Stimulated activated naive B cell treated with anti-CD40 and anti-IgM and Interleukin-4, amounts not matched to agents 10 μg/mL and 1 μg/mL and 100 μg/mL, for 72 hours (primary cell): ENCODE data around the gene WDR26.
A peak's percentile ranks its signal among the peaks of the same experiment; 100 is the strongest.
"Not testable (repeated sequence)": the region's sequence is repeated elsewhere in the genome, so short reads cannot be mapped to it uniquely, and the experiment has no call there.

Experiments
- ATAC-seq, 2 donors: fragments of 150-1000 bp; cut with Tn5 transposase; replicated peaks; 2 replicates each; pipeline ENCODE4 v1.10.0; 2021; ENCODE audit warnings: moderate library complexity in 1 of 2
- DNase-seq: peaks from one replicate; pipeline ENCODE4 v3.0.0; 2021
- H3K27ac Mint-ChIP-seq: one replicate; pipeline ENCODE4 v1.8.0; 2022; ENCODE audit warnings: mild to moderate bottlenecking, mixed read lengths
- H3K27me3 Mint-ChIP-seq, 2 donors: one replicate each; pipeline ENCODE4 v1.8.0; 2022; ENCODE audit warnings: mixed read lengths in 2 of 2
- H3K36me3 Mint-ChIP-seq, 2 donors: one replicate each; pipeline ENCODE4 v1.8.0; 2022; ENCODE audit warnings: mixed read lengths in 2 of 2, mild to moderate bottlenecking in 1 of 2
- H3K4me1 Mint-ChIP-seq, 2 donors: one replicate each; pipeline ENCODE4 v1.8.0; 2022; ENCODE audit warnings: mixed read lengths in 2 of 2, mild to moderate bottlenecking in 1 of 2
- H3K4me3 Mint-ChIP-seq, 2 donors: one replicate each; pipeline ENCODE4 v1.8.0; 2022; ENCODE audit warnings: mild to moderate bottlenecking in 2 of 2, mixed read lengths in 2 of 2, moderate library complexity in 1 of 2
- H3K9me3 Mint-ChIP-seq, 2 donors: one replicate each; pipeline ENCODE4 v1.8.0; 2022; ENCODE audit warnings: mixed read lengths in 2 of 2, mild to moderate bottlenecking in 1 of 2

WDR26 gene

DNA sequence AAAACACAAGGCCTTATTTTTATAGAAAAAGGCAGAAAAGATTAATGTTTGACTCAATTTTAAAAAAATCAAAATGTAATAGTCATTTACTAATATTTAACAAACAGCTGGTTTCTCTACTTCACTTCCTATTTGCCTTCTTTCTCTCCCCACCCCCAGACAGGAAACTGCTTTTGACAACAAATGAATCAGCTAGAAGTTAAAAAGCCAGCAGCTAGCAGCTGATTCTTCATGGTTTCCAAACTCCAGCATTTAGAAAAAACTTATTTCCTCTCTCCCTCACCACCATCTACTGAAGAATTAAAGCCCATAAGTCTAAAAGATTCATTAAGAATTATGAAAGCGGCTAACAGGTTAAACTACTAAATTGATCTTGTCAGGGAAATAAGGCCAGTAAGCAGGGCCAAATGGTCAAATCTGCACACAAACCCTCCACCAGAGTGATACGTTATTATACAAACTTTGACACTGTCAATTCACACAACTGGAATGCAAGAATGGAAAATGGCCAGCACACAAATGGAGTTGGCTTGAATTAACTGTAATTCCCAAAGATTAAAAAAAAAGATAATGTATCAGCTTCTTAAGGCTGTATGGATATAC lies 4.0 kb downstream of the WDR26 start:
- no peak for ATAC-seq
- no peak for DNase-seq
- peak overlapping the region; percentile 53 for H3K27ac Mint-ChIP-seq
- H3K9me3 Mint-ChIP-seq: no peaks in the 10 kb centered on the region
- peak overlapping the region; percentile 26 to 62 for H3K4me3 Mint-ChIP-seq
- H3K27me3 Mint-ChIP-seq: no peaks in the 10 kb centered on the region
- H3K4me1 Mint-ChIP-seq: peaks cover 22 to 55% of the 10 kb centered on the region in 2 donors
- H3K36me3 Mint-ChIP-seq: peaks cover 27 to 38% of the 10 kb centered on the region in 2 donors

DNA sequence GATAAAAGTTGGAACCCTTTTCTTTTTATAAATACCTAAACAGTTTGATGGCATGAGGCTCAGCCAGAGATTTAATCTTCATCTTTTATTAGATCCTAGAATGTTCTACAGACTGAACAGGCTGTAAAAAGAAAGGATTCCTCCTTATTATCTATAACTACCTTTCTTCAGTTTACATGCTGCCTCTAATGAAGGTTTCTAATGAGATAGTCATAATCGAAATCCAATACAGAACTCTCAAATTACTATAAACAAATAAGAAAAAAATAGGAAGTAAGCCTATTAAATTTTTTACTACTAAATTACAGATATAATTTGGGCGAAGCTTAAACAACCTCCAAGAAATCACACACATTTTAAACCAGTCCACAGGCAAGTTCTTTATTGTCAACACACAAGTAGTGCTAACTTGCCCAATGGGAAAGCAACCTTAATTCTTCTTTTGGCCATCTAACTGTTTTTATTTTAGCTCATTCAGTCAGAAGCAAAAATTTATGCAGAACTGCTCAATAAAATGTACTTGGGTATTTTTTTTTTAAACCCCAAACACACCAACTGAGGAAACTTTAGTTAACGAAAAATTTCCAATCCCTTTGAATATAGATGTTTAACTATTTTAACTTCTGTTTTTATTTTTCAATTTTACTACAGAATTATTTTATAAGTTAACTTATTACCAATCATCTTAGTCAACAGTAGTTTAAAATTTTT lies 4.8 kb downstream of the WDR26 start:
- Mint-ChIP-seq H3K36me3 (peaks cover 27 to 47% of the 10 kb centered on the region in 2 donors), H3K27me3 (no peaks in the 10 kb centered on the region), H3K4me1 (peaks cover 27 to 56% of the 10 kb centered on the region in 2 donors), H3K4me3 (no peak overlapping the region), H3K27ac (no peak overlapping the region), H3K9me3 (no peaks in the 10 kb centered on the region)
- no peak for ATAC-seq
- DNase-seq: no peak

DNA sequence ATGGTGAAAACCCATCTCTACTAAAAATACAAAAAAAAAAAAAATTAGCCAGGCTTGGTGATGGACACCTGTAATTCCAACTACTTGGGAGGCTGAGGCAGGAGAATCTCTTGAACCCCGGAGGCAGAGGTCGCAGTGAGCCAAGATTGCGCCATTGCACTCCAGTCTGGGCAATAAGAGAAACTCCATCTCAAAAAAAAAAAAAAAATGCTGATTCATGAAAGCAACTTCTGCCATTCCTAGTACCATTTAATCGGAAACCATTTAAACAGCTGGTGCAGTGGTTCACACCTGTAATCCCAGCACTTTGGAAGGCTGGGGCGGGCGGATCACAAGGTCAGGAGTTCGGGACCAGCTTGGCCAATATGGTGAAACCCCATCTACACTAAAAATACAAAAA lies 5.9 kb downstream of the WDR26 start:
- H3K4me1 Mint-ChIP-seq: peaks cover 27 to 59% of the 10 kb centered on the region in 2 donors
- not testable (repeated sequence) for H3K4me3 Mint-ChIP-seq, ATAC-seq, DNase-seq, H3K27me3 Mint-ChIP-seq, H3K9me3 Mint-ChIP-seq
- peak overlapping the region; percentile 31 for H3K27ac Mint-ChIP-seq
- H3K36me3 Mint-ChIP-seq: peaks cover 27 to 54% of the 10 kb centered on the region in 2 donors

DNA sequence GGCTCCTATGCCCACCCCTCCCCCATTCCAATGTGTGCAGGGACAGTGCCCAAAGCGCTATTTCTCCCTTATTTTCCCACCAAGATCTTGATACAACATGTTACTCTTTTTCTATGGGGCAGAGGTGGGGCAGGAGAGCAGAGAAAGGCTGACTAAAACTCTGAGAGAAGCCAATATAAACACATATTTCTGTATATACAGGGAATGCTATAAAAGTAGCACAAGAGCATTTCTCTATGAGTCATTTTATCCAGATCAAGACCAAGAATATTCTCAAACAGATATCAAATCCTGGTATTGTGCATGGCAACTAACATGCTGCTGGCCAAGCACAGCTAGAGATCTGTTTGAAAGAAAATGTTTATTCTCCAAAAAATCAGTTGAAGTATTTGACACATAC lies 7.3 kb downstream of the WDR26 start:
- H3K4me1 Mint-ChIP-seq: peaks cover 17 to 47% of the 10 kb centered on the region in 2 donors

DNA sequence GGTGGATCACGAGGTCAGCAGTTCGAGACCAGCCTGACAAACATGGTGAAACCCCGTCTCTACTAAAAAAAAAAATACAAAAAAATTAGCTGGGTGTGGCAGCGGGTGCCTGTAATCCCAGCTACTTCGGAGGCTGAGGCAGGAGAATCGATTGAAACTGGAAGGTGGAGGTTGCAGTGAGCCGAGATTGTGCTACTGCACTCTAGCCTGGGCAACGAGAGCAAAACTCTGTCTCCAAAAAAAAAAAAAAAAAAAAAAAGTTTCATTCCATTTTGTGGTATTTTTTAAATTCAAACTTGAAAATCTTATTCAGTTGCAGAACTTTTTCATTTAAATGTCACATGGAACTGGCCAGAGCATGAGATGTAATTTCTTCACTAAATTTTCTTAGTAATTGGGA lies 7.7 kb downstream of the WDR26 start:
- H3K27me3 Mint-ChIP-seq, DNase-seq, ATAC-seq, H3K4me3 Mint-ChIP-seq, H3K9me3 Mint-ChIP-seq, H3K27ac Mint-ChIP-seq: not testable (repeated sequence)
- Mint-ChIP-seq H3K36me3 (peaks cover 25 to 51% of the 10 kb centered on the region in 2 donors), H3K4me1 (peaks cover 14 to 42% of the 10 kb centered on the region in 2 donors)

More for the DNA sequence above, 7.3 kb downstream of the WDR26 start:
- H3K36me3 Mint-ChIP-seq: peaks cover 24 to 50% of the 10 kb centered on the region in 2 donors
- no peak overlapping the region for H3K4me3 Mint-ChIP-seq
- H3K9me3 Mint-ChIP-seq: no peaks in the 10 kb centered on the region
- no peak overlapping the region for H3K27ac Mint-ChIP-seq
- DNase-seq (no peak), ATAC-seq (no peak)
- no peaks in the 10 kb centered on the region for H3K27me3 Mint-ChIP-seq

DNA sequence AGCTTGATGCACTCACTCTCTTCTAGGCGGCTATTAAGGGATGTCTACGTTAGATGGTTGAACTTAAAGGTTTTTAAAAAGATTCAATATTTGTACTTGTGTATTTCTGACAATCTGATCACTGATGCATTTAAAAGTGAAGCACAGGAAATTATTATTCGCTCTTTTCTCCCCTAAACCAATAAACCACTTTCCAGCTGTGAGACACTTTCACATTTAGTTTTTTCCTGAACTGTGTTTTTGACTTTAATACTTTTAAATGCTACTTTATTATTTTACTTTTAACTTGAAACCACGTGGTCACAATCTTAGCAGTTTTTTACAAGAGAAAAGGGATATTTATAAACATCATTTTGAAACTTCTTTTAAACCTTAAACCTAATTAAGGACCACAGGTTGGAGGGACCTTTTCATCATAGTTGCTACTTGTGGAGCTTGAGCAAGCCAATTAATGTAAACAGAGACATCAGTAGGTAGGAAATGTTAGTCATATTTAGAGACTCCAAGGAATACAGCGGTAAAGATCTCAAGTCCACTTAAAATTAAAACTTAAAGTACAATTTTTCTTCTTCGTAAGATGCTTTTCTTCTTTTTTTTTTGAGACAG lies 9.2 kb downstream of the WDR26 start:
- no peaks in the 10 kb centered on the region for H3K27me3 Mint-ChIP-seq
- H3K36me3 Mint-ChIP-seq: peaks cover 22 to 52% of the 10 kb centered on the region in 2 donors
- no peaks in the 10 kb centered on the region for H3K9me3 Mint-ChIP-seq
- DNase-seq: no peak
- peak overlapping the region; percentile 14 for H3K27ac Mint-ChIP-seq
- ATAC-seq: peak in 1 of 2 donors; percentile 42
- H3K4me3 Mint-ChIP-seq: peak overlapping the region in 1 of 2 donors; percentile 2
- peaks cover 10 to 31% of the 10 kb centered on the region in 2 donors for H3K4me1 Mint-ChIP-seq

DNA sequence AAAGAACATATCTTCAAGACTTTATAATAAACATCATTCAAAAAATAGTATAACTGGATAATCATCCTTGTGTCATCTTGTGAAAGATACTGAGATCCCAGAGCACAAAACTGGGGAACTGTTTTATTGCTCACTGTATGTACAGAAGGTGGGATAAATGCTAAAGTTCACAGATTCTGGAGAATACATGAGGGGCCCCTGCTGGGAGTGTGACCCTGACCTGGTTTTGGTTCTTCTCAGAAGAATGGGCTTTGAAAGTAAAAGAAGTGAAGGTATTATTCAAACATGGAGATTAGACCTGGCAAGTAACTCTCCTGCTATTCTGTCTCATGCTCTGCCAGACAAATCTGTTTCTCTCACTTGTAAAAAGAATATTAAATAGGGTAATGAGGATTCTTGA lies 14.5 kb downstream of the WDR26 start:
- Mint-ChIP-seq H3K4me1 (peaks cover 2 to 7% of the 10 kb centered on the region in 2 donors), H3K9me3 (no peaks in the 10 kb centered on the region), H3K36me3 (peaks cover 28 to 55% of the 10 kb centered on the region in 2 donors), H3K27me3 (no peaks in the 10 kb centered on the region), H3K27ac (no peak overlapping the region), H3K4me3 (no peak overlapping the region)
- no peak for ATAC-seq
- DNase-seq: no peak

DNA sequence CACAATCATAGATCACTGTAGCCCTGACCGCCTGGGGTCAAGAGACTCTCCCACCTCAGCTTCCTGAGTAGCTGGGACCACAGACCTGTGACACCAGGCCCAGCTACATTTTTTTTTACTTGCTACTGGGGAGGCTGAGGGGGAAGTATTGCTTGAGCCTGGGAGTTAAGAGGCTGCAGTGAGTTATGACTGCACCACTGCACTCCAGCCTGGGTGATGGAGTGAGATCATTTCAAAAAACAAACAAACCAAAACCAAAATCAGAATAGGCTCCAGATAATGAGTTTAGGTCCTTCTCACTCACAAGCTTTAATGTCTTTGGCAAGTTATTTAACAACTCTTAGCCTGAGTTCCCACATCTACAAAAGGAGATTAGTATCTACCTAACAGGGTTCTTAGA lies 22.8 kb downstream of the WDR26 start:
- H3K27ac Mint-ChIP-seq: no peak overlapping the region
- no peak overlapping the region for H3K4me3 Mint-ChIP-seq
- no peaks in the 10 kb centered on the region for H3K27me3 Mint-ChIP-seq
- no peak for ATAC-seq
- H3K4me1 Mint-ChIP-seq: peaks cover 0 to 3% of the 10 kb centered on the region in 2 donors
- H3K9me3 Mint-ChIP-seq: no peaks in the 10 kb centered on the region
- peaks cover 25 to 31% of the 10 kb centered on the region in 2 donors for H3K36me3 Mint-ChIP-seq
- DNase-seq: no peak

DNA sequence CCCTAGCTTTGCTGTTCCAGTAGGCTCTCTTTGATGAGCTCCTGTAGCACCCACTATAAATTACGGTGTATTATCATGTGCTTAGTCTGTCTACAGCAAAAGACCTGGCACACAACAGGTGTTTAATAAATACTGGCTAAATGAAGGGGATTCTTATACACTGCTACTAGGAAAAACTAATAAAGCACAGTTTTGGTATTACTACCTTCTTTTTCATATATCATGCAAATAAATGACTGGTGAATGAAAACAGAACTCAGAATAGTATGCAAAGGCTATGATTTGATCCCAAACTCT lies 26.4 kb downstream of the WDR26 start:
- no peak for ATAC-seq
- H3K9me3 Mint-ChIP-seq: no peaks in the 10 kb centered on the region

DNA sequence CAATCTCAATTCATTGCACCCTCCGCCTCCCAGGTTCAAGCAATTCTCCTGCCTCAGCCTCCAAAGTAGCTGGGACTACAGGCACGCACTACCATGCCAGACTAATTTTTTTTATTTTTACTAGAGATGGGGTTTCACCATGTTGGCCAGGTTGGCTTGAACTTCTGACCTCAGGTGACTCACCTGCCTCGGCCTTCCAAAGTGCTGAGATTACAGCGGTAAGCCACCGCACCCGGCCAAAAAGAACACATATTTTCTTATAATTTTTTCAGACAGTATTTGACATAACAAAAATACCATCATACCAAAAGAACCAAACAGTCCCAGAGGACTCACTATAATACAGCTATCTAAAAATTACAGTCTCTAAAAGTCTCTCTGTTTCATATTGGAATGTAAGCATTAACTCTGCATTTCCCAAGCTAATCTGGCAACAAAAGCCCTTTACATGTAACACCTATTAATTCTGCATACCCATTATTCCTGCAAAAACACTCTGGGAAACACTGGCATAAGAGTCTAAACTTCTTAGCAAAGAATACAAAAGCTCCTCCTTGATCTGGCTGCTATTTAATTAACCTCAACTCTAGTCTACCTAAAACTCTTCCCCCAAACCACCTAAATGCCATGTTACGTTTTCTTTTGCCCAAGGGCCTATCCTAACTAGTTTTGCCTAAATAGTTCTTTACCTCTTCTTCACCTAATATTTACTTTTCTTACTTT lies 26.9 kb downstream of the WDR26 start:
- peaks cover 0 to 9% of the 10 kb centered on the region in 2 donors for H3K4me1 Mint-ChIP-seq
- peaks cover 26 to 35% of the 10 kb centered on the region in 2 donors for H3K36me3 Mint-ChIP-seq
- DNase-seq (no peak), ATAC-seq (no peak)
- H3K27ac Mint-ChIP-seq: peak overlapping the region; percentile 15
- H3K27me3 Mint-ChIP-seq: no peaks in the 10 kb centered on the region
- H3K9me3 Mint-ChIP-seq: no peaks in the 10 kb centered on the region
- no peak overlapping the region for H3K4me3 Mint-ChIP-seq

More for the DNA sequence above, 26.4 kb downstream of the WDR26 start:
- H3K27ac Mint-ChIP-seq: peak overlapping the region; percentile 15
- DNase-seq: no peak
- H3K4me3 Mint-ChIP-seq: no peak overlapping the region
- H3K36me3 Mint-ChIP-seq: peaks cover 26 to 35% of the 10 kb centered on the region in 2 donors
- peaks cover 0 to 9% of the 10 kb centered on the region in 2 donors for H3K4me1 Mint-ChIP-seq
- no peaks in the 10 kb centered on the region for H3K27me3 Mint-ChIP-seq

DNA sequence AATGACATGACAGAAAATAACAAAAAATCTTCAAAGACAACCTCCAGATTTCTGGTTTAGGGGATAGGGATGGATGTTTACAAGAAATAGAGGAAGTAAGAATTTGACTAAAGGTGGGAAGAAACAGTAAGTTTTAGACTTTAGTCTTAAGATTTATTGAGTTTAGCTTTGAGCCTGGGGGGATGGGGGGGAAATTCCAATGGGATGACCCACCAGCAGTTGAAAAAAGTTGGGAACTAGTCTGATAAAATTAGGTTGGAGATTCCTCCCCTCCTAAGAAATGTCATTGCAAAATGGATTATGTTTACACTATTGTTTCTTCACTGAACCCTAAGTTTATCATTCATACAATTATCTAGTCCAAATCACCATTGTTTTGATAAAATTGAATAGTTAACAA lies 28.4 kb downstream of the WDR26 start:
- Mint-ChIP-seq H3K9me3 (no peaks in the 10 kb centered on the region), H3K27me3 (no peaks in the 10 kb centered on the region), H3K4me1 (peaks cover 6 to 9% of the 10 kb centered on the region in 2 donors), H3K36me3 (peaks cover 25 to 32% of the 10 kb centered on the region in 2 donors), H3K27ac (peak overlapping the region; percentile 74), H3K4me3 (no peak overlapping the region)
- no peak for ATAC-seq
- no peak for DNase-seq

DNA sequence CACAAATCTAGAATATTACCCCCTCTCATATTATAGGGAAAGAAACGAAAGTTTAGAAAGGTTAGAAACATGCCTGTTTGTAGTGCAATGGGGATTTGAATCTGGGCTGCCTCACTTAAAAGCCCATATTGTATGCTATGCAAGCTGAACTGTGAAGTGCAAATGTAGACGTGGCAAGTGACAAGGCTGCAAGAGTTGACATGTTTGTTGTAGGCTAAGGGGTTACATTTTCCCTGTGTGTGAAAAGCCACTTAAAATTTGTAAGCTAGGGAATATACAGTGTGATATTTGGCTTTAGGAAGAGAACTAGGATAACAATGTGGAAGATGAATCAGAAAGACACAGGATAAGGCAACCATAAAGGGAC lies 29.0 kb downstream of the WDR26 start:
- H3K4me1 Mint-ChIP-seq: peaks cover 6 to 9% of the 10 kb centered on the region in 2 donors
- no peak for ATAC-seq

DNA sequence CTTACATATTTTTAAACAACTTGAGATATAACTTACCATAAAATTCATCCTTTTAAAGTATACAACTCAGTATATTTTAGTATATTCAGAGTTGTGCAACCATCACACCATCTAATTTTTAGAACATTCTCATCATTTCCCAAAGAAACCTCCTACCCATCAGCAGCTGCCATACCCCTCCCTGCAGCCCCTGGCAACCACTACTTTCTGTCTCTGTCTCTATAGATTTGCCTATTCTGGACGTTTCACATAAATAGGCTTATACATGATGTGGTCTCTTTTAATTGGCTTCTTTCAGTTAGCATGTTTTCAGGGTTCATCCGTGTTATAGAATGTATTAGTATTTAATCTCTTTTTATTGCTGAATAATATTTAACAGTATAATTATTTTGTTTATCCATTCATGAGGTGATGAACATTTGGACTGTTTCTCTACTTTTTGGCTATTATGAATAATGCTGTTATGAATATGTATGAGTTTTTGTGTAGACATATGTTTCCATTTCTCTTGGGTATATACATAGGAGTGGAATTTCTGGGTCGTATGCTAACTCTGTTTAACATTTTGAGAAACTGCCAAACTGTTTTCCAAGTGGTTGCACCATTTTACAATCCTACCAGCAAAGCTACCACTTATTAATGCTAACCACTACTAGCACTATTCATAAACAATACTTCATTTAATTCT lies 29.5 kb downstream of the WDR26 start:
- ATAC-seq (no peak), DNase-seq (no peak)
- peaks cover 6 to 9% of the 10 kb centered on the region in 2 donors for H3K4me1 Mint-ChIP-seq
- H3K27me3 Mint-ChIP-seq: no peaks in the 10 kb centered on the region
- H3K27ac Mint-ChIP-seq: no peak overlapping the region
- H3K4me3 Mint-ChIP-seq: no peak overlapping the region
- peaks cover 25 to 33% of the 10 kb centered on the region in 2 donors for H3K36me3 Mint-ChIP-seq
- no peaks in the 10 kb centered on the region for H3K9me3 Mint-ChIP-seq

More for the DNA sequence above, 29.0 kb downstream of the WDR26 start:
- no peaks in the 10 kb centered on the region for H3K9me3 Mint-ChIP-seq
- H3K27ac Mint-ChIP-seq: peak overlapping the region; percentile 74
- DNase-seq: no peak
- peaks cover 25 to 33% of the 10 kb centered on the region in 2 donors for H3K36me3 Mint-ChIP-seq
- H3K4me3 Mint-ChIP-seq: no peak overlapping the region
- H3K27me3 Mint-ChIP-seq: no peaks in the 10 kb centered on the region

DNA sequence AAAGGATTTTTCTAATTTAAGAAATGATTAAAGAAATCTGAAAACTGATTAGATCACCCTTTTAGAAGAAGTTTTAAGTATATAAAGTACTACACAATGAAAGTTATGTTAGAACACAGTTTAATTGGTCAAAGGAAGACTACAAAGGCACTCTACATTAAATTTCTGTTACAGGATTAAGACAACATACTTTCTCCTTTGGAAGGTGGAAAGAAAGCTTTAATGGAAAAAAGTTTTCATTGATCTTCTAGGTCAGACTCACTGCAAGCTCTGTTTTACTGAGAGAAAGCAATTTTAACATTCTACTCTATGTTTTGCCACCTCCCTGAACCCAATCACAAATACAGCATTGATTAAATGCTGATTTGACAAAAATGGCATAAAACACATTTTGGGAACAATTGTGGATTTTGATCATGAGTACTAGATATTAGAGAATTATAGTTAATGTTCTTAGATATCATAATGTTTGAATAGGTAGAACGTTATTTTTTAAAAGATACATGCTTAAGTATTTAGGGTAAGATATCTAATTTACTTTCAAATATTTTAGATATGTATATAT lies 32.0 kb downstream of the WDR26 start:
- no peak for ATAC-seq
- Mint-ChIP-seq H3K4me3 (no peak overlapping the region), H3K27ac (no peak overlapping the region), H3K36me3 (peaks cover 14 to 36% of the 10 kb centered on the region in 2 donors), H3K27me3 (no peaks in the 10 kb centered on the region), H3K4me1 (peaks cover 6% of the 10 kb centered on the region in 2 donors), H3K9me3 (no peaks in the 10 kb centered on the region)
- no peak for DNase-seq
